Endothelial cell of umbilical vein (primary cell): Measurements from ENCODE around the gene SMOC2. TPM values are rescaled to one million over a fixed set of nuclear protein-coding genes. Genes with fewer than 3 reads are reported as not detected.

Source experiments
- BruUV-seq: library from RNA; stranded (reverse); fragments of 400-500 nt; replicated peaks from 2 replicates; lab custom pipeline; 2021; lab: Mats Ljungman, UMichigan
- CTCF ChIA-PET: fragments of 300-600, 350-600 bp; sonication (Branson Sonifier 250); formaldehyde crosslinking; loops from one replicate; lab custom pipeline; 2021; ENCODE audit warnings: antibody characterized with exemption, inconsistent platforms; lab: Charles Lee
- POLR2A ChIA-PET: fragments of 300-600, 350-600 bp; sonication (Branson Sonifier 250); formaldehyde crosslinking; loops from one replicate; lab custom pipeline; 2021; ENCODE audit warnings: antibody characterized with exemption, inconsistent platforms; lab: Charles Lee
- DNase-seq: peaks from one replicate; pipeline ENCODE4 v3.0.0-alpha.2; 2011; ENCODE audit warnings: low read depth, low spot score
- FAIRE-seq: peaks from 2 replicates; lab custom pipeline; 2011; peaks lifted over from hg19 to GRCh38; lab: Jason Lieb, UNC
- H2AFZ ChIP-seq: 2 replicates; pipeline ENCODE4 v1.6.0; 2012; ENCODE audit warnings: low read depth, low read length, control low read depth, inconsistent platforms
- H3K27ac ChIP-seq: 2 replicates; pipeline ENCODE4 v1.5.1; 2011; ENCODE audit warnings: low read depth, mild to moderate bottlenecking, control low read depth, low read length, moderate library complexity; ENCODE audit not compliant: insufficient read depth
- H3K27me3 ChIP-seq, 2 experiments: 2 replicates each; pipeline versions ENCODE4 v1.6.0 to v1.6.1; 2011; ENCODE audit warnings: low read length in 2 of 2, mixed read lengths in 1 of 2; ENCODE audit not compliant: control insufficient read depth in 2 of 2, insufficient read depth in 2 of 2
- H3K36me3 ChIP-seq, 2 experiments: 2 replicates in 1 of 2; 3 replicates in 1 of 2; pipeline ENCODE4 v1.5.1; 2011; ENCODE audit warnings: low read length in 2 of 2, mild to moderate bottlenecking in 1 of 2, moderate library complexity in 1 of 2; ENCODE audit not compliant: control insufficient read depth in 2 of 2, insufficient read depth in 2 of 2; ENCODE audit errors: extremely low read depth in 1 of 2
- H3K4me1 ChIP-seq: 3 replicates; pipeline ENCODE4 v1.5.1; 2011; ENCODE audit warnings: mild to moderate bottlenecking, low read length; ENCODE audit not compliant: control insufficient read depth, insufficient read depth; ENCODE audit errors: extremely low read depth
- H3K4me2 ChIP-seq: 2 replicates; pipeline ENCODE4 v1.6.1; 2011; ENCODE audit warnings: low read length, control low read depth, mixed read lengths; ENCODE audit not compliant: insufficient read depth
- H3K4me3 ChIP-seq, 3 experiments: fragments of 200-600 bp in 1 of 3; sonication (generic), shearing (Covaris generic) in 1 of 3; replicated peaks in 1 of 3; 2 replicates each; pipeline ENCODE4 v1.5.1; 2011 to 2016; ENCODE audit warnings: control low read depth in 3 of 3, low read length in 3 of 3, mild to moderate bottlenecking in 2 of 3, inconsistent platforms in 1 of 3, low read depth in 1 of 3, moderate library complexity in 1 of 3; ENCODE audit not compliant: insufficient read depth in 1 of 3
- H3K79me2 ChIP-seq: 2 replicates; pipeline ENCODE4 v1.6.0; 2012; ENCODE audit warnings: low read length, inconsistent platforms; ENCODE audit not compliant: control insufficient read depth, insufficient read depth
- H3K9ac ChIP-seq: replicated peaks from 2 replicates; pipeline ENCODE3; 2011; ENCODE audit warnings: low read length, control low read depth; ENCODE audit not compliant: insufficient read depth; ENCODE audit errors: extremely low read depth
- H3K9me1 ChIP-seq: replicated peaks from 3 replicates; pipeline ENCODE4 v1.6.0; 2011; ENCODE audit warnings: mild to moderate bottlenecking, low read length; ENCODE audit not compliant: control insufficient read depth, insufficient read depth; ENCODE audit errors: extremely low read depth
- H3K9me3 ChIP-seq: replicated peaks from 2 replicates; pipeline ENCODE4 v1.5.1; 2012; ENCODE audit warnings: low read length, inconsistent platforms; ENCODE audit not compliant: control insufficient read depth, insufficient read depth
- H4K20me1 ChIP-seq: replicated peaks from 2 replicates; pipeline ENCODE3; 2011; ENCODE audit warnings: mild to moderate bottlenecking, low read length; ENCODE audit not compliant: control insufficient read depth, insufficient read depth; ENCODE audit errors: extremely low read depth
- CTCF ChIP-seq, 2 donors: IDR thresholded peaks; 1 replicate in 1 of 2; 2 replicates in 1 of 2; pipeline ENCODE4 v1.5.1; 2011; ENCODE audit warnings: low read length in 2 of 2, mild to moderate bottlenecking in 2 of 2, moderate library complexity in 2 of 2, control low read depth in 1 of 2, inconsistent platforms in 1 of 2, low read depth in 1 of 2; ENCODE audit not compliant: insufficient read depth in 1 of 2; ENCODE audit errors: extremely low read depth in 1 of 2
- FOS ChIP-seq: IDR thresholded peaks from 2 replicates; pipeline ENCODE4 v1.6.1; 2011; ENCODE audit warnings: mild to moderate bottlenecking, low read length, moderate library complexity, borderline replicate concordance; ENCODE audit not compliant: insufficient read depth
- GATA2 ChIP-seq: IDR thresholded peaks from 2 replicates; pipeline ENCODE4 v1.7.0; 2011; ENCODE audit warnings: low read depth, mild to moderate bottlenecking, moderate library complexity, mixed read lengths, low read length; ENCODE audit not compliant: insufficient read length, insufficient read depth
- MYC ChIP-seq: IDR thresholded peaks from one replicate; pipeline ENCODE4 v1.6.1; 2011; ENCODE audit warnings: mild to moderate bottlenecking, low read depth, low read length
- dilution Hi-C: fragments of 300-500 bp; cut with MboI; formaldehyde crosslinking; loops from one replicate; pipeline ENCODE4 v1.15.0; 2019; ENCODE audit warnings: low sequenced_read_pairs; ENCODE audit not compliant: extremely low pct_ligation_motif_present
- intact Hi-C: fragments of 100-400 bp; cut with micrococcal nuclease; formaldehyde crosslinking; loops from one replicate; pipeline ENCODE4 v1.10.0; 2022
- polyA plus RNA-seq, 4 experiments: library from polyadenylated mRNA; depleted of rRNA in 3 of 4; stranded (reverse) in 3 of 4; unstranded in 1 of 4; fragments of >200 nt; gene quantifications; 2 replicates each; pipeline versions ENCODE4 v1.2.1 to v1.2.3, GENCODE V29; 2011 to 2012; ENCODE audit warnings: missing spikeins in 1 of 4
- total RNA-seq: library from RNA; stranded (reverse); gene quantifications from 2 replicates; pipeline ENCODE4 v1.2.3, GENCODE V29; 2021

The SMOC2 gene
- total and polyA plus RNA-seq, 2 donors (not counting 3 experiments of a cell fraction or from before 2014, with no cell fraction given), result not detected

GRCh38 chr6:168590406-168590805 is 149.4 kb downstream of the SMOC2 start:
- TF ChIP-seq FOS, result no peak
- H3K9ac ChIP-seq, result no peak overlapping the region
- no peaks in the 10 kb centered on the region for H4K20me1 ChIP-seq
- H3K4me3 ChIP-seq, result no peak overlapping the region
- H3K27me3 ChIP-seq, result no peaks in the 10 kb centered on the region
- FAIRE-seq, result no peak
- H3K4me1 ChIP-seq, result no peaks in the 10 kb centered on the region
- ChIA-PET POLR2A (no interaction called here), CTCF (no interaction called here)
- no peak overlapping the region for H3K4me2 ChIP-seq
- no peak overlapping the region for H3K27ac ChIP-seq
- no peaks in the 10 kb centered on the region for H3K9me1 ChIP-seq
- no peak for DNase-seq
- no peaks in the 10 kb centered on the region for H3K36me3 ChIP-seq
- H2AFZ ChIP-seq, result no peak overlapping the region
- BruUV-seq, result no TSS peak
- intact Hi-C loops, result no loop called here
- H3K9me3 ChIP-seq, result no peaks in the 10 kb centered on the region
- H3K79me2 ChIP-seq, result no peaks in the 10 kb centered on the region
- dilution Hi-C loops, result no loop called here

DNA sequence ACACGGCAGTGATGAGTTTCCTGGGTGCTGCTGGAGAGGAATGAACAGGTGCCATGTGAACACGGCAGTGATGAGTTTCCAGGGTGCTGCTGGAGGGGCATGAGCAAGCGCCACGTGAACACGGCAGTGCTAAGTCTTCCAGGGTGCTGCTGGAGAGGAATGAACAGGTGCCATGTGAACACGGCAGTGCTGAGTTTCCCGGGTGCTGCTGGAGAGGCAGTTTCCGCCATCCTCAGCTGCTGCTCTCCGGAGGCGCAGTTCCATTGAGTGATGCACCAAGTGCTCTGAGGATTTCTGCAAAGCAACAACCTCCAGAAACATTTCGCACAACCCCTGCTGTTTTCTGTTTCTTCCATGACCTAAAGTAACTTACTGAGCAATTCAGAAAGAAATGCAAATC is 155.4 kb downstream of the SMOC2 start:
- Histone ChIP-seq H4K20me1 (no peaks in the 10 kb centered on the region), H3K27me3 (no peaks in the 10 kb centered on the region), H3K4me1 (no peaks in the 10 kb centered on the region), H3K79me2 (no peaks in the 10 kb centered on the region), H3K9me3 (peaks cover 5% of the 10 kb centered on the region), H3K9ac (no peak overlapping the region), H3K36me3 (no peaks in the 10 kb centered on the region), H3K4me3 (no peak overlapping the region), H3K9me1 (no peaks in the 10 kb centered on the region), H3K27ac (no peak overlapping the region), H2AFZ (no peak overlapping the region), H3K4me2 (no peak overlapping the region)
- no peak for FAIRE-seq
- no TSS peak for BruUV-seq
- TF ChIP-seq MYC, result no peak
- no peak for TF ChIP-seq GATA2
- no peak for TF ChIP-seq CTCF (IDR thresholded peaks at IDR 0.05; ENCODE audit: extremely low read depth in 1 of 2, insufficient read depth in 1 of 2, low read depth in 1 of 2, low read length in 2 of 2)
- ChIA-PET CTCF (no interaction called here), POLR2A (no interaction called here)
- dilution Hi-C loops, result no loop called here
- intact Hi-C loops, result no loop called here
- DNase-seq, result no peak
